WTC11 (cell line): ENCODE data around the gene CIPC. TPM values are rescaled to one million over a fixed set of nuclear protein-coding genes. Genes with fewer than 3 reads are reported as not detected.

Experiments
- ATAC-seq: fragments of 200-7000 bp; cut with Tn5 transposase; 2 replicates; pipeline ENCODE4 v1.10.0; 2021; ENCODE audit warnings: mild to moderate bottlenecking, moderate library complexity
- CTCF ChIA-PET: fragments of 300-600 bp; sonication (Branson Sonifier 250); formaldehyde crosslinking; loops from one replicate; lab custom pipeline; 2021; ENCODE audit warnings: antibody characterized with exemption; lab: Charles Lee
- POLR2A ChIA-PET: fragments of 350-600 bp; sonication (Branson Sonifier 250); formaldehyde crosslinking; loops from one replicate; lab custom pipeline; 2021; ENCODE audit warnings: antibody characterized with exemption; lab: Charles Lee
- DNase-seq: peaks from one replicate; pipeline ENCODE4 v3.0.0; 2021; ENCODE audit warnings: low spot score
- H3K27ac Mint-ChIP-seq: 2 replicates; pipeline ENCODE4 v1.8.0; 2021; ENCODE audit warnings: mixed read lengths
- H3K27me3 Mint-ChIP-seq: 2 replicates; pipeline ENCODE4 v1.8.0; 2021; ENCODE audit warnings: low read depth, mild to moderate bottlenecking, moderate library complexity, mixed read lengths
- H3K36me3 Mint-ChIP-seq: 2 replicates; pipeline ENCODE4 v1.8.0; 2021; ENCODE audit warnings: mixed read lengths
- H3K4me1 Mint-ChIP-seq: 2 replicates; pipeline ENCODE4 v1.8.0; 2022; ENCODE audit warnings: mixed read lengths
- H3K4me3 Mint-ChIP-seq: 2 replicates; pipeline ENCODE4 v1.8.0; 2021; ENCODE audit warnings: mild to moderate bottlenecking, moderate library complexity, mixed read lengths
- H3K9me3 Mint-ChIP-seq: 2 replicates; pipeline ENCODE4 v1.8.0; 2021; ENCODE audit warnings: mixed read lengths
- ESRRA ChIP-seq: sonication (generic); formaldehyde crosslinking; IDR thresholded peaks from 2 replicates; pipeline ENCODE4 v1.8.1; 2022; ENCODE audit warnings: mild to moderate bottlenecking, missing genetic modification reagents, borderline replicate concordance
- KAT7 ChIP-seq: sonication (generic); formaldehyde crosslinking; IDR thresholded peaks from 2 replicates; pipeline ENCODE4 v1.8.1; 2023; ENCODE audit warnings: missing genetic modification reagents, mild to moderate bottlenecking, borderline replicate concordance
- NFATC4 ChIP-seq: fragments of 250-450 bp; sonication (Bioruptor Pico); IDR thresholded peaks from 2 replicates; pipeline ENCODE4 v1.9.0; 2021; ENCODE audit warnings: mild to moderate bottlenecking
- ZNF232 ChIP-seq: sonication (generic); formaldehyde crosslinking; IDR thresholded peaks from 2 replicates; pipeline ENCODE4 v1.8.0; 2022; ENCODE audit warnings: mild to moderate bottlenecking, missing genetic modification reagents
- ZNF671 ChIP-seq: fragments of 250-450 bp; sonication (Bioruptor Pico); IDR thresholded peaks from 2 replicates; pipeline ENCODE4 v1.8.0; 2021; ENCODE audit warnings: mild to moderate bottlenecking
- total RNA-seq: library from RNA; stranded (reverse); gene quantifications from 3 replicates; pipeline ENCODE4 v1.2.3, GENCODE V29; 2021
- TF ChIP-seq, protein P1 (sequence below): sonication (generic); formaldehyde crosslinking; IDR thresholded peaks from 2 replicates; pipeline ENCODE4 v1.8.0; 2022; ENCODE audit warnings: missing genetic modification reagents
- TF ChIP-seq, protein P2 (sequence below): fragments of 250-450 bp; sonication (Bioruptor Pico); IDR thresholded peaks from 2 replicates; pipeline ENCODE4 v1.9.0; 2021; ENCODE audit warnings: moderate library complexity, mild to moderate bottlenecking, inconsistent platforms, borderline replicate concordance
- TF ChIP-seq, protein P3 (sequence below): fragments of 250-450 bp; sonication (Bioruptor Pico); IDR thresholded peaks from 2 replicates; pipeline ENCODE4 v1.9.0; 2021; ENCODE audit warnings: mild to moderate bottlenecking
- TF ChIP-seq, protein P4 (sequence below): sonication (generic); formaldehyde crosslinking; IDR thresholded peaks from 2 replicates; pipeline ENCODE4 v1.8.1; 2022; ENCODE audit warnings: missing genetic modification reagents, borderline replicate concordance
- TF ChIP-seq, protein P5 (sequence below): fragments of 250-450 bp; sonication (Bioruptor Pico); IDR thresholded peaks from 2 replicates; pipeline ENCODE4 v1.9.0; 2021; ENCODE audit warnings: mild to moderate bottlenecking, borderline replicate concordance
- TF ChIP-seq, protein P6 (sequence below): sonication (generic); formaldehyde crosslinking; IDR thresholded peaks from 2 replicates; pipeline ENCODE4 v1.8.0; 2023; ENCODE audit warnings: missing genetic modification reagents, mild to moderate bottlenecking, borderline replicate concordance

The CIPC gene
- total RNA-seq, 1 experiment from 2014 or later: 25.4 TPM

DNA sequence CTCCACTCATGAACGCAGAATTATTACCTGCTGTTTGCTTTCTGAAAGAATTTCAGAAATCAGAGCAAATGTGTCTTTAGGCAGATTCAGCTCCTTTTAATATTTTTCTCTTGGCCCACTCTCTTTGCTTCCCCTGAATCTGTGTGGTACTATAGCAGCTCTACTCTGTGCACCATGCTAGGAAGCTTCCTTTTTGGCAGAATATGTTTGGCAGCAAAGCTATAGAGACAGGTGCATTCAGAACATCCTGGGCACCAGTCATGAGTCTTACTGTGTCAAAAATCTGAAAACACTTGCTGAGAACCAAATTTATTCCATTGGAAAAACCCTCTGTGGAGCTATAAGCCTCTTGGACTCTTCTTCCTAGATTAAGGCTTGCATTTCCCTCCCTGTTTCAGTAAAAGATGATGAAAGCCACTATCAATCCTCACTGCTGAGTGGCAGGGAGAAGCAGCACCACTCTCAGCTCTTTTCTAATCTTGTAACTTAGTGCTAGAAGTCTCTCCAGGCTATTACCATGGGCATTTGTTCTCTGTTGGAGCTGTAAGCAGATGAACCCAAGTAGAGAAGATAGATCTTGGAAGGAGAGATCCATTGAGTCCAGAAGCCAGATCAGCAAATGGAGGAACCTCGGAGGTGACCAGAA lies 18.2 kb downstream of the CIPC start:
- POLR2A ChIA-PET: no interaction called here

More for the DNA sequence above, 18.2 kb downstream of the CIPC start:
- Mint-ChIP-seq H3K27ac (peak overlapping the region; percentile 40; the same call in 1 of the 2 replicates), H3K4me3 (no peak overlapping the region), H3K27me3 (no peaks in the 10 kb centered on the region), H3K4me1 (peaks cover 35% of the 10 kb centered on the region), H3K9me3 (no peaks in the 10 kb centered on the region), H3K36me3 (peaks cover 42% of the 10 kb centered on the region)
- DNase-seq: no peak
- TF ChIP-seq ZNF232 (CRISPR knock-in tag) (no peak), ESRRA (CRISPR knock-in tag) (no peak), NFATC4 (CRISPR knock-in tag) (no peak), KAT7 (CRISPR knock-in tag) (no peak), ZNF671 (CRISPR knock-in tag) (no peak)
- TF ChIP-seq, protein P1, sequence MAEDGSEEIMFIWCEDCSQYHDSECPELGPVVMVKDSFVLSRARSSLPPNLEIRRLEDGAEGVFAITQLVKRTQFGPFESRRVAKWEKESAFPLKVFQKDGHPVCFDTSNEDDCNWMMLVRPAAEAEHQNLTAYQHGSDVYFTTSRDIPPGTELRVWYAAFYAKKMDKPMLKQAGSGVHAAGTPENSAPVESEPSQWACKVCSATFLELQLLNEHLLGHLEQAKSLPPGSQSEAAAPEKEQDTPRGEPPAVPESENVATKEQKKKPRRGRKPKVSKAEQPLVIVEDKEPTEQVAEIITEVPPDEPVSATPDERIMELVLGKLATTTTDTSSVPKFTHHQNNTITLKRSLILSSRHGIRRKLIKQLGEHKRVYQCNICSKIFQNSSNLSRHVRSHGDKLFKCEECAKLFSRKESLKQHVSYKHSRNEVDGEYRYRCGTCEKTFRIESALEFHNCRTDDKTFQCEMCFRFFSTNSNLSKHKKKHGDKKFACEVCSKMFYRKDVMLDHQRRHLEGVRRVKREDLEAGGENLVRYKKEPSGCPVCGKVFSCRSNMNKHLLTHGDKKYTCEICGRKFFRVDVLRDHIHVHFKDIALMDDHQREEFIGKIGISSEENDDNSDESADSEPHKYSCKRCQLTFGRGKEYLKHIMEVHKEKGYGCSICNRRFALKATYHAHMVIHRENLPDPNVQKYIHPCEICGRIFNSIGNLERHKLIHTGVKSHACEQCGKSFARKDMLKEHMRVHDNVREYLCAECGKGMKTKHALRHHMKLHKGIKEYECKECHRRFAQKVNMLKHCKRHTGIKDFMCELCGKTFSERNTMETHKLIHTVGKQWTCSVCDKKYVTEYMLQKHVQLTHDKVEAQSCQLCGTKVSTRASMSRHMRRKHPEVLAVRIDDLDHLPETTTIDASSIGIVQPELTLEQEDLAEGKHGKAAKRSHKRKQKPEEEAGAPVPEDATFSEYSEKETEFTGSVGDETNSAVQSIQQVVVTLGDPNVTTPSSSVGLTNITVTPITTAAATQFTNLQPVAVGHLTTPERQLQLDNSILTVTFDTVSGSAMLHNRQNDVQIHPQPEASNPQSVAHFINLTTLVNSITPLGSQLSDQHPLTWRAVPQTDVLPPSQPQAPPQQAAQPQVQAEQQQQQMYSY (CRISPR knock-in tag): no peak
- TF ChIP-seq, protein P2, sequence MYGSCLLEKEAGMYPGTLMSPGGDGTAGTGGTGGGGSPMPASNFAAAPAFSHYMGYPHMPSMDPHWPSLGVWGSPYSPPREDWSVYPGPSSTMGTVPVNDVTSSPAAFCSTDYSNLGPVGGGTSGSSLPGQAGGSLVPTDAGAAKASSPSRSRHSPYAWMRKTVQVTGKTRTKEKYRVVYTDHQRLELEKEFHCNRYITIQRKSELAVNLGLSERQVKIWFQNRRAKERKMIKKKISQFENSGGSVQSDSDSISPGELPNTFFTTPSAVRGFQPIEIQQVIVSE (CRISPR knock-in tag): no peak
- TF ChIP-seq, protein P3, sequence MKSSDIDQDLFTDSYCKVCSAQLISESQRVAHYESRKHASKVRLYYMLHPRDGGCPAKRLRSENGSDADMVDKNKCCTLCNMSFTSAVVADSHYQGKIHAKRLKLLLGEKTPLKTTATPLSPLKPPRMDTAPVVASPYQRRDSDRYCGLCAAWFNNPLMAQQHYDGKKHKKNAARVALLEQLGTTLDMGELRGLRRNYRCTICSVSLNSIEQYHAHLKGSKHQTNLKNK (CRISPR knock-in tag): no peak
- TF ChIP-seq, protein P4, sequence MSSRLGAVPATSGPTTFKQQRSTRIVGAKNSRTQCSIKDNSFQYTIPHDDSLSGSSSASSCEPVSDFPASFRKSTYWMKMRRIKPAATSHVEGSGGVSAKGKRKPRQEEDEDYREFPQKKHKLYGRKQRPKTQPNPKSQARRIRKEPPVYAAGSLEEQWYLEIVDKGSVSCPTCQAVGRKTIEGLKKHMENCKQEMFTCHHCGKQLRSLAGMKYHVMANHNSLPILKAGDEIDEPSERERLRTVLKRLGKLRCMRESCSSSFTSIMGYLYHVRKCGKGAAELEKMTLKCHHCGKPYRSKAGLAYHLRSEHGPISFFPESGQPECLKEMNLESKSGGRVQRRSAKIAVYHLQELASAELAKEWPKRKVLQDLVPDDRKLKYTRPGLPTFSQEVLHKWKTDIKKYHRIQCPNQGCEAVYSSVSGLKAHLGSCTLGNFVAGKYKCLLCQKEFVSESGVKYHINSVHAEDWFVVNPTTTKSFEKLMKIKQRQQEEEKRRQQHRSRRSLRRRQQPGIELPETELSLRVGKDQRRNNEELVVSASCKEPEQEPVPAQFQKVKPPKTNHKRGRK (CRISPR knock-in tag): no peak
- TF ChIP-seq, protein P5, sequence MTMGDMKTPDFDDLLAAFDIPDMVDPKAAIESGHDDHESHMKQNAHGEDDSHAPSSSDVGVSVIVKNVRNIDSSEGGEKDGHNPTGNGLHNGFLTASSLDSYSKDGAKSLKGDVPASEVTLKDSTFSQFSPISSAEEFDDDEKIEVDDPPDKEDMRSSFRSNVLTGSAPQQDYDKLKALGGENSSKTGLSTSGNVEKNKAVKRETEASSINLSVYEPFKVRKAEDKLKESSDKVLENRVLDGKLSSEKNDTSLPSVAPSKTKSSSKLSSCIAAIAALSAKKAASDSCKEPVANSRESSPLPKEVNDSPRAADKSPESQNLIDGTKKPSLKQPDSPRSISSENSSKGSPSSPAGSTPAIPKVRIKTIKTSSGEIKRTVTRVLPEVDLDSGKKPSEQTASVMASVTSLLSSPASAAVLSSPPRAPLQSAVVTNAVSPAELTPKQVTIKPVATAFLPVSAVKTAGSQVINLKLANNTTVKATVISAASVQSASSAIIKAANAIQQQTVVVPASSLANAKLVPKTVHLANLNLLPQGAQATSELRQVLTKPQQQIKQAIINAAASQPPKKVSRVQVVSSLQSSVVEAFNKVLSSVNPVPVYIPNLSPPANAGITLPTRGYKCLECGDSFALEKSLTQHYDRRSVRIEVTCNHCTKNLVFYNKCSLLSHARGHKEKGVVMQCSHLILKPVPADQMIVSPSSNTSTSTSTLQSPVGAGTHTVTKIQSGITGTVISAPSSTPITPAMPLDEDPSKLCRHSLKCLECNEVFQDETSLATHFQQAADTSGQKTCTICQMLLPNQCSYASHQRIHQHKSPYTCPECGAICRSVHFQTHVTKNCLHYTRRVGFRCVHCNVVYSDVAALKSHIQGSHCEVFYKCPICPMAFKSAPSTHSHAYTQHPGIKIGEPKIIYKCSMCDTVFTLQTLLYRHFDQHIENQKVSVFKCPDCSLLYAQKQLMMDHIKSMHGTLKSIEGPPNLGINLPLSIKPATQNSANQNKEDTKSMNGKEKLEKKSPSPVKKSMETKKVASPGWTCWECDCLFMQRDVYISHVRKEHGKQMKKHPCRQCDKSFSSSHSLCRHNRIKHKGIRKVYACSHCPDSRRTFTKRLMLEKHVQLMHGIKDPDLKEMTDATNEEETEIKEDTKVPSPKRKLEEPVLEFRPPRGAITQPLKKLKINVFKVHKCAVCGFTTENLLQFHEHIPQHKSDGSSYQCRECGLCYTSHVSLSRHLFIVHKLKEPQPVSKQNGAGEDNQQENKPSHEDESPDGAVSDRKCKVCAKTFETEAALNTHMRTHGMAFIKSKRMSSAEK (CRISPR knock-in tag): no peak
- TF ChIP-seq, protein P6, sequence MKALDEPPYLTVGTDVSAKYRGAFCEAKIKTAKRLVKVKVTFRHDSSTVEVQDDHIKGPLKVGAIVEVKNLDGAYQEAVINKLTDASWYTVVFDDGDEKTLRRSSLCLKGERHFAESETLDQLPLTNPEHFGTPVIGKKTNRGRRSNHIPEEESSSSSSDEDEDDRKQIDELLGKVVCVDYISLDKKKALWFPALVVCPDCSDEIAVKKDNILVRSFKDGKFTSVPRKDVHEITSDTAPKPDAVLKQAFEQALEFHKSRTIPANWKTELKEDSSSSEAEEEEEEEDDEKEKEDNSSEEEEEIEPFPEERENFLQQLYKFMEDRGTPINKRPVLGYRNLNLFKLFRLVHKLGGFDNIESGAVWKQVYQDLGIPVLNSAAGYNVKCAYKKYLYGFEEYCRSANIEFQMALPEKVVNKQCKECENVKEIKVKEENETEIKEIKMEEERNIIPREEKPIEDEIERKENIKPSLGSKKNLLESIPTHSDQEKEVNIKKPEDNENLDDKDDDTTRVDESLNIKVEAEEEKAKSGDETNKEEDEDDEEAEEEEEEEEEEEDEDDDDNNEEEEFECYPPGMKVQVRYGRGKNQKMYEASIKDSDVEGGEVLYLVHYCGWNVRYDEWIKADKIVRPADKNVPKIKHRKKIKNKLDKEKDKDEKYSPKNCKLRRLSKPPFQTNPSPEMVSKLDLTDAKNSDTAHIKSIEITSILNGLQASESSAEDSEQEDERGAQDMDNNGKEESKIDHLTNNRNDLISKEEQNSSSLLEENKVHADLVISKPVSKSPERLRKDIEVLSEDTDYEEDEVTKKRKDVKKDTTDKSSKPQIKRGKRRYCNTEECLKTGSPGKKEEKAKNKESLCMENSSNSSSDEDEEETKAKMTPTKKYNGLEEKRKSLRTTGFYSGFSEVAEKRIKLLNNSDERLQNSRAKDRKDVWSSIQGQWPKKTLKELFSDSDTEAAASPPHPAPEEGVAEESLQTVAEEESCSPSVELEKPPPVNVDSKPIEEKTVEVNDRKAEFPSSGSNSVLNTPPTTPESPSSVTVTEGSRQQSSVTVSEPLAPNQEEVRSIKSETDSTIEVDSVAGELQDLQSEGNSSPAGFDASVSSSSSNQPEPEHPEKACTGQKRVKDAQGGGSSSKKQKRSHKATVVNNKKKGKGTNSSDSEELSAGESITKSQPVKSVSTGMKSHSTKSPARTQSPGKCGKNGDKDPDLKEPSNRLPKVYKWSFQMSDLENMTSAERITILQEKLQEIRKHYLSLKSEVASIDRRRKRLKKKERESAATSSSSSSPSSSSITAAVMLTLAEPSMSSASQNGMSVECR (CRISPR knock-in tag): no peak
- ATAC-seq: no peak
- CTCF ChIA-PET: interaction anchor here (1.0 to 4.6 kb wide), 4 partner anchors 8 to 203 kb away, joined by 3 to 32 read pairs (median 5); partner anchors contain the start of genes CIPC and ZDHHC22
